HUDEP-2 (cell line): ENCODE data around the gene TMEM108.
A peak's percentile ranks its signal among the peaks of the same experiment; 100 is the strongest.
"Not testable (repeated sequence)": the region's sequence is repeated elsewhere in the genome, so short reads cannot be mapped to it uniquely, and the experiment has no call there.

Experiments
- DNase-seq, 76 experiments: peaks; one replicate each; lab custom pipeline; 2025; ENCODE audit not compliant: unreplicated experiment in 76 of 76; lab: John Stamatoyannopoulos, UW

The TMEM108 gene

GRCh38 chr3:133038089-133038730 is at the start of gene TMEM108:
TSS of gene TMEM108 (plus strand) at chr3:133038391.
- peak in 47 of 76 experiments; percentile 2 to 73 (median 32) for DNase-seq

- DNase-seq = no peak
Measured at GRCh38 chr3:132995971-132996370, 42.2 kb upstream of the TMEM108 start.

DNA sequence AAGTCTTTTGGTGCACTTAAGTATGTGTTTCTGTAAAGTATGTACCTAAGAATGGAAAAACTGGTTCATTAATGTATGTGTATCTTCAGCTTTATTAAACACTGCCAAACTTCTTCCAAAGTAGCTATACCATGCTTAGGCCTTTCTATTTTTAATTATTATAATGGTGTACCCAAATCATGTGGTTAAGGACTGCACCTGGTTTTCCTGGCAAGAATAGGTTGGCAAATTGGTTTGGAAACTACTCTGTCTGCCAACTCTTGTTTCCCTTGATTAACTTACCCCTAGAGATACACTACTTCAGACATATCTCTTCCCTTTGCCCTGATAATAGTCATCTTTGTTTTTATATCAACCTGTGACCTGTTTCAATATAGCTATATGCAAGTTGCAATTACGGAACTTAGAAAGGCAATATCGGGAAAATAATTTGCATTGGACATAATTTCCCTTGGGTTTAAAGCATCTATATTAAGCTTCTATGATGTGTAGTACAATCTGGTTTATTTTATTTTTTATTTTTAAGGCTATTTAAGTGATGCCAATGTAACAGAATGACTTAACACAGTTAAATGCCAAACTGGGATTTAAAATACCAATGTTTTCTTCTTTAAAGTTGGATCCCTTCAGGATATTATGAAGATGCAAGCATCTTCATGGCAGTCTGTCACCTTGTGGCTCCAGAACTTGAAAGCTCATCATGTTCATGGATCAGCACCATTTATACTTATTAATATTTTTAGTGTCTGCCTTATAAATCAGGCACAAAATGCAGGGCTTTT is 40.6 kb upstream of the TMEM108 start:
- no peak for DNase-seq

GRCh38 chr3:133005032-133005431 is 33.2 kb upstream of the TMEM108 start:
- not testable (repeated sequence) for DNase-seq

GRCh38 chr3:133007601-133008000 is 30.6 kb upstream of the TMEM108 start:
- DNase-seq = no peak

DNA sequence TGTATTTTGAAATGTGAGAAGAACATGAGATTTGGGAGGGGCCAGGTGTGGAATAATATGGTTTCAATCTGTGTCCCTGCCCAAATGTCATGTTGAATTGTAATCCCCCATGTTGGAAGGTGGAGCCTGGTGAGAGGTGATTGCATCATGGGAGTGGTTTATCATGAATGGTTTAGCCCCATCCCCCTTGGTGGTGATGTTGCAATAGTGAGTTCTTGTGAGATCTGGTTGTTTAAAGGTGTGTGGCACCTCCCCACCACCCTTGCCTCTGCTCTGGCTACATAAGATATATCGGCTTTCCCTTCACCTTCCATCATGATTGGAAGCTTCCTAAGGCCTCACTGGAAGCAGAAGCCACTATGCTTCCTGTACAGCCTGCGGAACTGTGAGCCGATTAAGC is 23.9 kb upstream of the TMEM108 start:
- no peak for DNase-seq

DNA sequence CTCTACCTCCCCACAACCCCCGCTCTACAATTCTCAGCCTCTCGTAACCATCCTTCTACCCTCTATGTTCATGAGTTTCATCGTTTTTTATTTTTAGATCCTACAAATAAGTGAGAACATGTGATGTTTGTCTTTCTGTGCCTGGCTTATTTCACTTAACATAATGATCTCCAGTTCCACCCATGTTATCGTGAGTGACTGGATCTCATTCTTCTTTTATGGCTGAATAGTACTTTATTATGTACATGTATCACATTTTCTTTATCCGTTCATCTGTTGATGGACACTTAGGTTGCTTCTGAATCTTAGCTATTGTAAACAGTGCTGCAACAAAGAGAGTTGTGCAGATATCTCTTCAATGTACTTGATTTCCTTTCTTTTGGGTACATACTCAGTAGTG is 22.6 kb upstream of the TMEM108 start:
- DNase-seq = not testable (repeated sequence)

DNA sequence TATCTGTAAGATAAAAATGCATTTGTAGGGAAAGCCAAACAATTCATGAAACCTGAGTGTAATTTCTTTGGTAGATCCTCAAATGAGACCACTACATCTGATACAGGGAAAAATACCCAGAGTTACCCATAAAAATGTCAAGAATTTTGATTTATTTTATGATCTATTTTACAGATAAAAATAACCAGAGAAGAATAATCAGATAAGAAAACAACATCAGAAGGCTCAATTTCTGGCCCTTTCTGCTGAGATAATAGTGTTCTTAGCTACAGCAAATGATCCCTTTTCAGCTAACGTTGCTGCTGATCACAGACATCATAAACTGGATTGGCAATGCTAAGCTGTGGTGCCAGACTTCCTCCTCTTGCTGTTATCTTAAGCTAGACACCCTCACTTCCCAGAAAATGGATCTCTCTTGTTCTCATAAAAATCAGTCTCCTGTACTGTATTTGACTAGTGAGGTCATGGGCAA is 21.3 kb upstream of the TMEM108 start:
- no peak for DNase-seq

DNA sequence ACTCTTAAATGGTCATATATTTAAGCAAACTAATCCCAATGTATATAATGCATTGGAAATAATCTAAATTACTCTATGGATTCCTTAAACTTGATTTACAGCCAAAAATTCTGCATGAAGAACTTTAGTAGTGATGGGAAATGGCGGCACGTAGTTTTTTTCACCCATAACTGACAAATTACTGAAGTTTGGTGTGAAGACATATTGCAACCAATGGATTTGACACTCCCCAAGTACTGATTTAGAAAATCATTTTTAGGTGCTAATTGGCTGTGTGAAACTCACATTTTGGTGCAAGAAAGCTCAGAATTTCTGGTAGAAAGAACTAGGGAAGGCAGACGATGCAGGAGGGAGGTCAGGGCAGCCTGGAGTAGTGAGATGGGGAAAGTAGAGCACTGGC is 19.3 kb upstream of the TMEM108 start:
- no peak for DNase-seq

DNA sequence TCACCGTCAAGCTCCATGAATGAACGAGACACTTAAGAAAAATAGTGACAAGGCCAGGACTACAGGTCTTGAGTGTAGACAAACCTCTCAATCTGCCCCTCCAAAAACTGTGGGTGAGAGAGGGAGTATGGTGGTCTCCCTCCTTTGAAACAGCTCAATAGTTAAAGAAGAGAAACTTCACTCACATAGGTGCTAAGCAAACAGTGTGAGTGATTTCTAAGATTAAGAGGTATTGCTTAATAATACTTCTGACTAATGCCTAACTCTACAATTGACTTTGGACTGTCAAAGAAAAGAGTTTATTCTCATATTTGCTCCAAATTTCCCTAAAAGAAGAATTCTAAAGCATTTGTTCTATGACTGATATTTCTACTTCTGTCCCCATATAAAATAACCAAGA is 17.0 kb upstream of the TMEM108 start:
- DNase-seq = no peak

- no peak for DNase-seq
Measured at GRCh38 chr3:133023362-133023761, 14.8 kb upstream of the TMEM108 start.

GRCh38 chr3:133025546-133025945 is 12.6 kb upstream of the TMEM108 start:
- no peak for DNase-seq

- DNase-seq = no peak
Measured at GRCh38 chr3:133032301-133032700, 5.9 kb upstream of the TMEM108 start.

GRCh38 chr3:133037436-133037835 is 755 bp upstream of the TMEM108 start:
- no peak for DNase-seq

- DNase-seq = peak in 2 of 76 experiments; percentile 1
Measured at GRCh38 chr3:133038731-133039375, 662 bp downstream of the TMEM108 start.

GRCh38 chr3:133040696-133041523 is 2.7 kb downstream of the TMEM108 start:
- peak in 55 of 76 experiments; percentile 0 to 71 (median 22) for DNase-seq

GRCh38 chr3:133041524-133041829 is 3.3 kb downstream of the TMEM108 start:
- DNase-seq = no peak

- DNase-seq = no peak
Measured at GRCh38 chr3:133042778-133043177, 4.6 kb downstream of the TMEM108 start.

GRCh38 chr3:133047980-133048379 is 9.8 kb downstream of the TMEM108 start:
- no peak for DNase-seq

GRCh38 chr3:133049491-133049890 is 11.3 kb downstream of the TMEM108 start:
- DNase-seq = no peak

GRCh38 chr3:133050891-133051290 is 12.7 kb downstream of the TMEM108 start:
- DNase-seq = no peak
